HepG2 (cell line): ENCODE results near the gene KCNC2. TPM values are rescaled to one million over a fixed set of nuclear protein-coding genes. Genes with fewer than 3 reads are reported as not detected.

Experiments
- ATAC-seq: fragments of 200-7000 bp; cut with Tn5 transposase; 3 replicates; pipeline ENCODE4 v1.9.1; 2020; ENCODE audit warnings: mild to moderate bottlenecking, moderate library complexity
- BruUV-seq: library from RNA; stranded (reverse); fragments of 400-500 nt; replicated peaks from 2 replicates; lab custom pipeline; 2021; lab: Mats Ljungman, UMichigan
- CTCF ChIA-PET: fragments of 300-600 bp; formaldehyde crosslinking; extraction: SDS; loops from one replicate; lab custom pipeline; 2021; ENCODE audit warnings: low total read pairs, inconsistent platforms, low intra/inter-chr PET ratio; lab: Yijun Ruan, JAX
- POLR2A ChIA-PET: fragments of 350-600 bp; sonication (Branson Sonifier 250); formaldehyde crosslinking; loops from one replicate; lab custom pipeline; 2020; ENCODE audit warnings: antibody characterized with exemption, inconsistent platforms; lab: Yijun Ruan, JAX
- DNase-seq: peaks from one replicate; pipeline ENCODE4 v3.0.0-alpha.2; 2015; ENCODE audit warnings: low spot score
- FAIRE-seq: peaks from 3 replicates; lab custom pipeline; 2011; peaks lifted over from hg19 to GRCh38; lab: Jason Lieb, UNC
- H2AFZ ChIP-seq: one replicate; pipeline ENCODE4 v1.6.1; 2011; ENCODE audit warnings: low read length, inconsistent platforms
- H3K27ac ChIP-seq: fragments of 300-600 bp; 3 replicates; pipeline ENCODE4 v1.8.0; 2011; ENCODE audit warnings: mixed run types, mild to moderate bottlenecking, mixed read lengths, low read length, inconsistent platforms; ENCODE audit not compliant: insufficient read depth; ENCODE audit errors: extremely low read length
- H3K27me3 ChIP-seq, 2 experiments: fragments of 200-600 bp in 1 of 2; 2 replicates in 1 of 2; 3 replicates in 1 of 2; pipeline versions ENCODE4 v1.6.0 to v1.8.0; 2011; ENCODE audit warnings: low read length in 2 of 2, mild to moderate bottlenecking in 2 of 2, moderate library complexity in 2 of 2, inconsistent platforms in 1 of 2; ENCODE audit not compliant: insufficient read depth in 2 of 2, control insufficient read depth in 1 of 2
- H3K36me3 ChIP-seq, 2 experiments: fragments of 200-600 bp in 1 of 2; replicated peaks in 1 of 2; 2 replicates in 1 of 2; 3 replicates in 1 of 2; pipeline versions ENCODE4 v1.5.1 to v1.8.0; 2011; ENCODE audit warnings: low read length in 2 of 2, inconsistent platforms in 1 of 2; ENCODE audit not compliant: insufficient read depth in 2 of 2, control insufficient read depth in 1 of 2
- H3K4me1 ChIP-seq: 2 replicates; pipeline ENCODE4 v1.5.1; 2012; ENCODE audit warnings: low read length, inconsistent platforms; ENCODE audit not compliant: insufficient read depth
- H3K4me2 ChIP-seq: 2 replicates; pipeline ENCODE4 v1.6.0; 2011; ENCODE audit warnings: low read depth, low read length, inconsistent platforms
- H3K4me3 ChIP-seq, 3 experiments: fragments of 200-600 bp in 1 of 3; sonication (generic), shearing (Covaris generic) in 1 of 3; replicated peaks in 1 of 3; 2 replicates each; pipeline ENCODE4 v1.5.1; 2011 to 2016; ENCODE audit warnings: low read length in 3 of 3, inconsistent platforms in 2 of 3, low read depth in 2 of 3, mild to moderate bottlenecking in 2 of 3, control low read depth in 1 of 3, mixed read lengths in 1 of 3; ENCODE audit not compliant: insufficient read depth in 1 of 3
- H3K79me2 ChIP-seq: one replicate; pipeline ENCODE4 v1.6.1; 2011; ENCODE audit warnings: low read length, inconsistent platforms; ENCODE audit not compliant: insufficient read depth
- H3K9ac ChIP-seq: 2 replicates; pipeline ENCODE4 v1.6.0; 2011; ENCODE audit warnings: mild to moderate bottlenecking, low read depth, low read length, inconsistent platforms; ENCODE audit not compliant: insufficient read depth
- H3K9me3 ChIP-seq: 2 replicates; pipeline ENCODE4 v1.5.1; 2012; ENCODE audit warnings: mild to moderate bottlenecking, low read length
- H4K20me1 ChIP-seq: 2 replicates; pipeline ENCODE4 v1.6.0; 2011; ENCODE audit warnings: inconsistent platforms, mild to moderate bottlenecking, low read length, moderate library complexity; ENCODE audit not compliant: insufficient read depth
- HDAC1 ChIP-seq: sonication (generic); formaldehyde crosslinking; IDR thresholded peaks from 2 replicates; pipeline ENCODE4 v1.5.1; 2020; ENCODE audit warnings: mild to moderate bottlenecking, missing genetic modification reagents
- KLF16 ChIP-seq, 2 experiments: sonication (generic) in 1 of 2; formaldehyde crosslinking in 1 of 2; IDR thresholded peaks; 2 replicates each; pipeline versions ENCODE4 v1.6.1 to v1.8.0; 2016 to 2023; ENCODE audit warnings: missing genetic modification reagents in 2 of 2, missing compliant biosample characterization in 1 of 2
- MAFK ChIP-seq, 2 experiments: IDR thresholded peaks in 1 of 2; conservative IDR thresholded peaks in 1 of 2; 2 replicates each; pipeline ENCODE4 v1.6.1; 2011; ENCODE audit warnings: improper control_type of control experiment in 2 of 2, low read length in 2 of 2
- NFYB ChIP-seq: sonication (generic); formaldehyde crosslinking; IDR thresholded peaks from 2 replicates; pipeline ENCODE4 v1.4.0; 2020; ENCODE audit warnings: missing genetic modification reagents
- NRL ChIP-seq: sonication (generic); formaldehyde crosslinking; IDR thresholded peaks from 2 replicates; pipeline ENCODE4 v1.5.0; 2020; ENCODE audit warnings: missing genetic modification reagents, mild to moderate bottlenecking, moderate library complexity, borderline replicate concordance
- RBAK ChIP-seq: sonication (generic); formaldehyde crosslinking; IDR thresholded peaks from 2 replicates; pipeline ENCODE4 v1.5.1; 2020; ENCODE audit warnings: mild to moderate bottlenecking, missing genetic modification reagents
- RNF2 ChIP-seq: fragments of 450-650 bp; conservative IDR thresholded peaks from 2 replicates; pipeline ENCODE4 v1.6.1; 2016; ENCODE audit warnings: low read depth
- TP53 ChIP-seq: sonication (generic); formaldehyde crosslinking; conservative IDR thresholded peaks from 2 replicates; pipeline ENCODE4 v1.4.0; 2020; ENCODE audit warnings: missing genetic modification reagents
- ZC3H13 ChIP-seq: sonication (generic); formaldehyde crosslinking; IDR thresholded peaks from 2 replicates; pipeline ENCODE4 v1.8.1; 2023; ENCODE audit warnings: mild to moderate bottlenecking, missing genetic modification reagents, moderate library complexity
- ZFP41 ChIP-seq: sonication (generic); formaldehyde crosslinking; IDR thresholded peaks from 2 replicates; pipeline ENCODE4 v1.4.0; 2020; ENCODE audit warnings: mild to moderate bottlenecking, missing genetic modification reagents, borderline replicate concordance
- ZNF616 ChIP-seq: sonication (generic); formaldehyde crosslinking; IDR thresholded peaks from 2 replicates; pipeline ENCODE4 v1.5.0; 2020; ENCODE audit warnings: low read depth, mild to moderate bottlenecking, missing genetic modification reagents
- WGBS: methylation state at CpG from one replicate; pipeline ENCODE4 v1.1.6; 2017; ENCODE audit warnings: low lambda C conversion rate; 5-methylcytosine and 5-hydroxymethylcytosine counted together
- in situ Hi-C: cut with HindIII; loops from 2 replicates; pipeline ENCODE4 v1.10.0; 2017; ENCODE audit warnings: low pct_unique_long_range_greater_than_20kb; ENCODE audit not compliant: extremely low pct_ligation_motif_present
- intact Hi-C: fragments of 100-400 bp; cut with micrococcal nuclease; formaldehyde crosslinking; loops from one replicate; pipeline ENCODE4 v1.10.0; 2022; ENCODE audit not compliant: unreplicated experiment
- polyA plus RNA-seq, 8 experiments: library from polyadenylated mRNA; depleted of rRNA in 3 of 8; stranded (reverse) in 7 of 8; unstranded in 1 of 8; fragments of >200 nt; fragmentation: Illumina TruSeq in 4 of 8; extraction: Trizol in 4 of 8; gene quantifications; 2 replicates each; pipeline versions ENCODE4 v1.2.1 to v1.2.3, GENCODE V29; 2011 to 2016; ENCODE audit warnings: low read depth in 4 of 8, missing spikeins in 1 of 8, mixed read lengths in 1 of 8; ENCODE audit not compliant: insufficient read depth in 1 of 8
- total RNA-seq, 5 experiments: library from RNA; depleted of rRNA; stranded (reverse); fragments of >200 nt; fragmentation: Illumina TruSeq; extraction: Trizol; gene quantifications; 2 replicates each; pipeline ENCODE4 v1.2.3, GENCODE V29; 2016; ENCODE audit warnings: low read depth in 1 of 5

KCNC2 gene
- total and polyA plus RNA-seq, 2 of the 13 experiments (the other 11 are each of a cell fraction or from before 2014, with no cell fraction given): not detected

DNA sequence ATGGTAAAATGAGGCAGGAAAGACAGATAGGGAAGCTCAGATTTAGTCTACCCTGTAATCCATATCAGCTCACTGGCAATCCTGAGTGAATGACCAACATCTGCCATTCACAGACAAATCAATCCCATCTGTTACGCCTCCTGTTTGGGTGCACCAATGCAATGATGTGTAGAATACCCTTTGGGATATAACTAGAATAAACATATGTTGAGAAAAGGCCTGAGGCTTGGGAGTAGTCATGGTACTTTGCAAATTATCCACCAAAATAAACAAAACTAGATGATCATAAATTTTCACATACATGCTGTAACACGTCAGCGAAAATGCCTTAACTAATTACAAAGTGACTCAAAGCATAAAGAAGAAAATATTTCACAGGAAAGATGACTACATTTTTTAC lies 78.8 kb downstream of the KCNC2 start:
- Histone ChIP-seq H3K27ac (no peak overlapping the region), H4K20me1 (no peaks in the 10 kb centered on the region), H3K4me1 (no peaks in the 10 kb centered on the region), H3K9ac (no peak overlapping the region), H2AFZ (no peak overlapping the region), H3K36me3 (no peaks in the 10 kb centered on the region), H3K9me3 (no peaks in the 10 kb centered on the region), H3K27me3 (no peaks in the 10 kb centered on the region; a peak in 1 of 5 replicates), H3K4me3 (no peak overlapping the region), H3K79me2 (no peaks in the 10 kb centered on the region), H3K4me2 (no peak overlapping the region)
- in situ Hi-C loops (no loop called here), intact Hi-C loops (no loop called here)
- POLR2A ChIA-PET: no interaction called here
- CTCF ChIA-PET: no interaction called here
- ATAC-seq: no peak
- TF ChIP-seq ZNF616 (CRISPR knock-in tag): no peak
- TF ChIP-seq MAFK (conservative IDR thresholded peaks at IDR 0.05 in 1 of 2, IDR thresholded peaks at IDR 0.05 in 1 of 2; ENCODE audit: low read length in 2 of 2): 0 out of 4 replicates have a peak, but pooled peaks of 1 of the 2 experiments have one; percentile 1
- no peak for FAIRE-seq
- DNase-seq: no peak
- WGBS: 0% methylated on average over 3 of the region's 3 CpGs
- no TSS peak for BruUV-seq

DNA sequence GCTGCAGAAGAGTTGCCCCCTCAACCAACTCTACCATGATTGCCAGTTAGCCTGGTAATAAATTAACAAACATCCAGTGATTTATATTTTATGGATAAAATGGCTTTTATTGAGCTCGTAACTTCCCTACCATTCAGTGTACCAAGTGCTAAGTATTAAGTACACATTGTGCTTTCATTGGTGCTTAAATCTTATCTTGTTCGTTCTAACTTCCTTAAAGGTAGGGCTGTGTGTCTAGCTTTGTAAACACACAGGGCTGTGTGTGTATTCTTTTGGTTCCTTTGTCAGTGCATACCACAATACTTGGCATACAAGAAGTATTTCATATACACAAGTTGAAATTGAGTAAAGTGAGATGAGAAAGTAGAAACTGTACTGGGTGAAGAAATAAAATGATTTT lies 80.4 kb downstream of the KCNC2 start:
- ATAC-seq (no peak), FAIRE-seq (no peak), DNase-seq (no peak)
- Histone ChIP-seq H4K20me1 (no peaks in the 10 kb centered on the region), H3K27ac (no peak overlapping the region), H3K27me3 (no peaks in the 10 kb centered on the region; a peak in 1 of 5 replicates), H3K4me1 (no peaks in the 10 kb centered on the region), H3K4me2 (no peak overlapping the region), H3K9ac (no peak overlapping the region), H2AFZ (no peak overlapping the region), H3K79me2 (no peaks in the 10 kb centered on the region), H3K4me3 (no peak overlapping the region), H3K9me3 (no peaks in the 10 kb centered on the region), H3K36me3 (no peaks in the 10 kb centered on the region)
- intact Hi-C loops: no loop called here
- in situ Hi-C loops: no loop called here
- CTCF ChIA-PET: no interaction called here
- 3% methylated on average over 2 of the region's 2 CpGs for WGBS
- POLR2A ChIA-PET: no interaction called here
- no TSS peak for BruUV-seq
- TF ChIP-seq NFYB (CRISPR knock-in tag) (no peak), KLF16 (CRISPR knock-in tag; IDR thresholded peaks at IDR 0.05) (no peak), ZFP41 (CRISPR knock-in tag) (no peak), HDAC1 (no peak), ZC3H13 (CRISPR knock-in tag) (no peak), TP53 (CRISPR knock-in tag) (no peak), RBAK (CRISPR knock-in tag) (no peak), RNF2 (no peak), NRL (CRISPR knock-in tag) (no peak)
